Panc1 (cell line): ENCODE results near the gene TP73. TPM values are rescaled to one million over a fixed set of nuclear protein-coding genes. Genes with fewer than 3 reads are reported as not detected.

Experiments used
- ATAC-seq: fragments of 200-7000 bp; cut with Tn5 transposase; 2 replicates; pipeline ENCODE4 v1.9.1; 2020; ENCODE audit warnings: mild to moderate bottlenecking, moderate library complexity
- BruUV-seq: library from RNA; stranded (reverse); fragments of 400-500 nt; replicated peaks from 2 replicates; lab custom pipeline; 2021; lab: Mats Ljungman, UMichigan
- CTCF ChIA-PET: fragments of 300-600 bp; sonication (Branson Sonifier 250); formaldehyde crosslinking; loops from one replicate; lab custom pipeline; 2022; ENCODE audit warnings: antibody characterized with exemption; lab: Charles Lee
- POLR2A ChIA-PET: fragments of 300-600 bp; sonication (Branson Sonifier 250); formaldehyde crosslinking; loops from one replicate; lab custom pipeline; 2022; ENCODE audit warnings: antibody characterized with exemption; lab: Charles Lee
- DNase-seq: peaks from one replicate; pipeline ENCODE4 v3.0.0-alpha.2; 2010; ENCODE audit warnings: low read depth, low spot score
- H3K27ac ChIP-seq: 2 replicates; pipeline ENCODE4 v1.5.1; 2011; ENCODE audit warnings: mild to moderate bottlenecking, low read length, inconsistent platforms
- H3K27me3 ChIP-seq: fragments of 200-500 bp; sonication (Bioruptor generic); 2 replicates; pipeline ENCODE4 v1.6.0; 2014; ENCODE audit warnings: low read length, inconsistent platforms; ENCODE audit not compliant: control insufficient read depth, insufficient read depth
- H3K36me3 ChIP-seq: fragments of 200-500 bp; sonication (Bioruptor generic); 2 replicates; pipeline ENCODE4 v1.5.1; 2014; ENCODE audit warnings: inconsistent platforms, mild to moderate bottlenecking, low read length, moderate library complexity; ENCODE audit not compliant: control insufficient read depth, insufficient read depth
- H3K4me1 ChIP-seq: 2 replicates; pipeline ENCODE4 v1.5.1; 2011; ENCODE audit warnings: inconsistent platforms, mild to moderate bottlenecking, low read length, moderate library complexity; ENCODE audit not compliant: control insufficient read depth, insufficient read depth
- H3K4me3 ChIP-seq, 2 experiments: 2 replicates each; pipeline ENCODE4 v1.5.1; 2011 to 2012; ENCODE audit warnings: low read depth in 2 of 2, low read length in 2 of 2, mild to moderate bottlenecking in 2 of 2, inconsistent platforms in 1 of 2, moderate library complexity in 1 of 2
- H3K9me3 ChIP-seq: fragments of 200-500 bp; sonication (Bioruptor generic); 2 replicates; pipeline ENCODE4 v1.5.1; 2014; ENCODE audit warnings: low read depth, mild to moderate bottlenecking, inconsistent platforms, low read length, moderate library complexity; ENCODE audit not compliant: control insufficient read depth, insufficient read depth
- CTCF ChIP-seq: fragments of 450-650 bp; IDR thresholded peaks from 2 replicates; pipeline ENCODE4 v1.5.1; 2017; ENCODE audit warnings: mild to moderate bottlenecking
- POLR2AphosphoS5 ChIP-seq: IDR thresholded peaks from 2 replicates; pipeline ENCODE4 v1.6.1; 2012; ENCODE audit warnings: mild to moderate bottlenecking, low read depth, low read length, moderate library complexity
- REST ChIP-seq, 2 experiments: IDR thresholded peaks; 2 replicates each; pipeline ENCODE4 v1.6.1; 2011 to 2012; ENCODE audit warnings: low read depth in 2 of 2, control low read depth in 1 of 2, low read length in 1 of 2, mild to moderate bottlenecking in 1 of 2, moderate library complexity in 1 of 2; ENCODE audit not compliant: insufficient read depth in 1 of 2
- SIN3A ChIP-seq: IDR thresholded peaks from 2 replicates; pipeline ENCODE4 v1.6.1; 2012; ENCODE audit warnings: low read depth, mild to moderate bottlenecking, low read length, moderate library complexity, borderline replicate concordance; ENCODE audit not compliant: insufficient read depth
- TCF7L2 ChIP-seq: IDR thresholded peaks from 2 replicates; pipeline ENCODE4 v1.6.1; 2011; ENCODE audit warnings: mild to moderate bottlenecking, low read depth, low read length, inconsistent platforms
- in situ Hi-C: cut with HindIII; loops from 2 replicates; pipeline ENCODE4 v1.10.0; 2016; ENCODE audit warnings: low sequenced_read_pairs, low pct_unique_long_range_greater_than_20kb
- intact Hi-C: fragments of 100-400 bp; cut with micrococcal nuclease; formaldehyde crosslinking; loops from one replicate; pipeline ENCODE4 v1.10.0; 2022; ENCODE audit not compliant: unreplicated experiment
- total RNA-seq: library from RNA; stranded (reverse); gene quantifications from one replicate; pipeline ENCODE4 v1.2.1, GENCODE V29; 2021; ENCODE audit not compliant: unreplicated experiment

The TP73 gene
- total RNA-seq, 1 experiment from 2014 or later: 4.7 TPM

GRCh38 chr1:3678361-3679097 lies 26.2 kb downstream of the TP73 start:
- CTCF ChIA-PET: no interaction called here
- DNase-seq: no peak
- Histone ChIP-seq H3K9me3 (no peaks in the 10 kb centered on the region), H3K4me3 (no peak overlapping the region), H3K27me3 (no peaks in the 10 kb centered on the region), H3K27ac (no peak overlapping the region), H3K4me1 (peaks cover 12% of the 10 kb centered on the region), H3K36me3 (no peaks in the 10 kb centered on the region)
- ATAC-seq: no peak
- POLR2A ChIA-PET: no interaction called here
- TF ChIP-seq TCF7L2 (no peak), REST (IDR thresholded peaks at IDR 0.05; ENCODE audit: insufficient read depth in 1 of 2, low read depth in 2 of 2, low read length in 1 of 2) (no peak), POLR2AphosphoS5 (no peak), CTCF (no peak), SIN3A (no peak)
- BruUV-seq: no TSS peak
- in situ Hi-C loops (no loop called here), intact Hi-C loops (no loop called here)

- BruUV-seq: no TSS peak
These were observed 26.8 kb downstream of the TP73 start for GRCh38 chr1:3679098-3679555.

More at GRCh38 chr1:3679098-3679555, 26.8 kb downstream of the TP73 start:
- peaks cover 6% of the 10 kb centered on the region for H3K4me1 ChIP-seq
- ChIA-PET POLR2A (no interaction called here), CTCF (no interaction called here)
- intact Hi-C loops: no loop called here
- in situ Hi-C loops: no loop called here
- DNase-seq (no peak), ATAC-seq (no peak)
- no peaks in the 10 kb centered on the region for H3K36me3 ChIP-seq
- H3K9me3 ChIP-seq: no peaks in the 10 kb centered on the region
- no peak overlapping the region for H3K27ac ChIP-seq
- no peak overlapping the region for H3K4me3 ChIP-seq
- H3K27me3 ChIP-seq: no peaks in the 10 kb centered on the region
- TF ChIP-seq TCF7L2 (no peak), CTCF (no peak), SIN3A (no peak), POLR2AphosphoS5 (no peak), REST (IDR thresholded peaks at IDR 0.05; ENCODE audit: insufficient read depth in 1 of 2, low read depth in 2 of 2, low read length in 1 of 2) (no peak)
